Muscle of leg (tissue), 11 donors: ENCODE measurements around the gene GNAQ. TPM values are rescaled to one million over a fixed set of nuclear protein-coding genes. Genes with fewer than 3 reads are reported as not detected.
"Not testable (repeated sequence)": the region's sequence is repeated elsewhere in the genome, so short reads cannot be mapped to it uniquely, and the experiment has no call there.

ENCODE experiments used
- DNase-seq: peaks from one replicate; pipeline ENCODE4 v3.0.0; 2013
- H3K27ac ChIP-seq: one replicate; pipeline ENCODE4 v1.5.1; 2013; ENCODE audit warnings: mild to moderate bottlenecking, low read length, control low read depth
- H3K27me3 ChIP-seq: one replicate; pipeline ENCODE4 v1.6.1; 2013; ENCODE audit warnings: low read length; ENCODE audit not compliant: control insufficient read depth, insufficient read depth
- H3K36me3 ChIP-seq: one replicate; pipeline ENCODE4 v1.6.1; 2013; ENCODE audit warnings: low read length; ENCODE audit not compliant: control insufficient read depth, insufficient read depth
- H3K4me1 ChIP-seq: one replicate; pipeline ENCODE4 v1.6.1; 2013; ENCODE audit warnings: low read length; ENCODE audit not compliant: control insufficient read depth, insufficient read depth
- H3K4me3 ChIP-seq: one replicate; pipeline ENCODE4 v1.5.1; 2013; ENCODE audit warnings: low read length, control low read depth
- H3K9me3 ChIP-seq: replicated peaks from 2 replicates; pipeline ENCODE4 v1.6.1; 2013; ENCODE audit warnings: low read depth, low read length; ENCODE audit not compliant: control insufficient read depth
- WGBS: methylation state at CpG from one replicate; pipeline ENCODE4 v1.1.5; 2013; ENCODE audit warnings: missing lambda C conversion rate; ENCODE audit not compliant: insufficient coverage; 5-methylcytosine and 5-hydroxymethylcytosine counted together
- polyA plus RNA-seq, 8 donors: library from polyadenylated mRNA; unstranded; fragments of 120-200 nt; gene quantifications; one replicate each; pipeline versions ENCODE4 v1.2.1 to v1.2.3, GENCODE V29; 2013; ENCODE audit warnings: inconsistent platforms in 1 of 8, low replicate concordance in 1 of 8; ENCODE audit not compliant: insufficient read length in 8 of 8, insufficient read depth in 1 of 8
- total RNA-seq: library from RNA; stranded (reverse); fragments of 120-200 nt; gene quantifications from one replicate; pipeline ENCODE4 v1.2.4, GENCODE V29; 2013

Gene GNAQ
- total and polyA plus RNA-seq, 9 donors: 19.7 to 31.6 (median 27.0) TPM

GRCh38 chr9:77876091-77876490 is 155.5 kb downstream of the GNAQ start:
- H3K27ac ChIP-seq: no peak overlapping the region
- peak; percentile 50 for DNase-seq

GRCh38 chr9:77872863-77873262 is 158.7 kb downstream of the GNAQ start:
- peaks cover 2% of the 10 kb centered on the region for H3K9me3 ChIP-seq
- no peaks in the 10 kb centered on the region for H3K36me3 ChIP-seq
- peak; percentile 91 for DNase-seq
- no CpG with 5 or more reads among the region's 3 CpGs for WGBS
- H3K27me3 ChIP-seq: no peaks in the 10 kb centered on the region
- no peak overlapping the region for H3K4me3 ChIP-seq
- peaks cover 4% of the 10 kb centered on the region for H3K4me1 ChIP-seq
- H3K27ac ChIP-seq: peak overlapping the region; percentile 42

More at GRCh38 chr9:77876091-77876490, 155.5 kb downstream of the GNAQ start:
- no peaks in the 10 kb centered on the region for H3K27me3 ChIP-seq
- H3K4me1 ChIP-seq: peaks cover 4% of the 10 kb centered on the region
- no peaks in the 10 kb centered on the region for H3K36me3 ChIP-seq
- H3K9me3 ChIP-seq: peaks cover 2% of the 10 kb centered on the region
- no peak overlapping the region for H3K4me3 ChIP-seq
- WGBS: 0% methylated on average over 1 of the region's 2 CpGs

- H3K36me3 ChIP-seq: no peaks in the 10 kb centered on the region
- no peak for DNase-seq
These were observed 159.4 kb downstream of the GNAQ start for GRCh38 chr9:77872177-77872576.

GRCh38 chr9:77871483-77871882 is 160.1 kb downstream of the GNAQ start:
- peaks cover 4% of the 10 kb centered on the region for H3K4me1 ChIP-seq

More at GRCh38 chr9:77872177-77872576, 159.4 kb downstream of the GNAQ start:
- Histone ChIP-seq H3K27me3 (no peaks in the 10 kb centered on the region), H3K27ac (no peak overlapping the region), H3K4me3 (no peak overlapping the region), H3K4me1 (peaks cover 4% of the 10 kb centered on the region), H3K9me3 (peaks cover 2% of the 10 kb centered on the region)

GRCh38 chr9:77866878-77867277 is 164.7 kb downstream of the GNAQ start:
- Histone ChIP-seq H3K4me1 (no peaks in the 10 kb centered on the region), H3K36me3 (no peaks in the 10 kb centered on the region), H3K4me3 (no peak overlapping the region), H3K27ac (no peak overlapping the region), H3K27me3 (no peaks in the 10 kb centered on the region), H3K9me3 (peaks cover 3% of the 10 kb centered on the region)
- DNase-seq: no peak
- no CpG with 5 or more reads among the region's 1 CpG for WGBS

More at GRCh38 chr9:77871483-77871882, 160.1 kb downstream of the GNAQ start:
- Histone ChIP-seq H3K27ac (no peak overlapping the region), H3K9me3 (peaks cover 2% of the 10 kb centered on the region), H3K27me3 (no peaks in the 10 kb centered on the region), H3K4me3 (no peak overlapping the region), H3K36me3 (no peaks in the 10 kb centered on the region)
- no peak for DNase-seq
- WGBS: no CpG with 5 or more reads among the region's 1 CpG

GRCh38 chr9:77865385-77866047 is 166.1 kb downstream of the GNAQ start:
- 94% methylated on average over 2 of the region's 4 CpGs for WGBS
- no peak overlapping the region for H3K27ac ChIP-seq

GRCh38 chr9:77864211-77864889 is 167.3 kb downstream of the GNAQ start:
- Histone ChIP-seq H3K27ac (no peak overlapping the region), H3K4me1 (no peaks in the 10 kb centered on the region), H3K27me3 (no peaks in the 10 kb centered on the region), H3K9me3 (peaks cover 3% of the 10 kb centered on the region), H3K4me3 (no peak overlapping the region), H3K36me3 (no peaks in the 10 kb centered on the region)
- DNase-seq: no peak
- WGBS: 73% methylated on average over 2 of the region's 5 CpGs

More at GRCh38 chr9:77865385-77866047, 166.1 kb downstream of the GNAQ start:
- no peaks in the 10 kb centered on the region for H3K27me3 ChIP-seq
- no peak for DNase-seq
- H3K36me3 ChIP-seq: no peaks in the 10 kb centered on the region
- H3K4me1 ChIP-seq: no peaks in the 10 kb centered on the region
- no peak overlapping the region for H3K4me3 ChIP-seq
- H3K9me3 ChIP-seq: peaks cover 3% of the 10 kb centered on the region

- not testable (repeated sequence) for DNase-seq, H3K9me3 ChIP-seq, H3K27me3 ChIP-seq, H3K4me1 ChIP-seq, H3K27ac ChIP-seq, H3K4me3 ChIP-seq, H3K36me3 ChIP-seq
- WGBS: no CpG with 5 or more reads among the region's 5 CpGs
These were observed 168.0 kb downstream of the GNAQ start for GRCh38 chr9:77863638-77864037.

GRCh38 chr9:77860953-77861352 is 170.7 kb downstream of the GNAQ start:
- not testable (repeated sequence) for H3K9me3 ChIP-seq, H3K27me3 ChIP-seq, H3K4me1 ChIP-seq, H3K36me3 ChIP-seq, DNase-seq, H3K27ac ChIP-seq, H3K4me3 ChIP-seq
- WGBS: 82% methylated on average over 1 of the region's 3 CpGs

- H3K4me1 ChIP-seq: no peaks in the 10 kb centered on the region
- no peaks in the 10 kb centered on the region for H3K9me3 ChIP-seq
- no peaks in the 10 kb centered on the region for H3K27me3 ChIP-seq
- no peak overlapping the region for H3K27ac ChIP-seq
- H3K36me3 ChIP-seq: no peaks in the 10 kb centered on the region
- no peak overlapping the region for H3K4me3 ChIP-seq
- WGBS: 71% methylated on average over 1 of the region's 2 CpGs
- no peak for DNase-seq
These were observed 173.9 kb downstream of the GNAQ start for GRCh38 chr9:77857513-77858259.
